Left ventricle myocardium superior (tissue), 1 donor: ENCODE results near the gene NAV2. TPM values are rescaled to one million over a fixed set of nuclear protein-coding genes. Genes with fewer than 3 reads are reported as not detected.
A peak's percentile ranks its signal among the peaks of the same experiment; 100 is the strongest.
"Not testable (repeated sequence)": the region's sequence is repeated elsewhere in the genome, so short reads cannot be mapped to it uniquely, and the experiment has no call there.

Experiments
- ATAC-seq: fragments of 200-7000 bp; cut with Tn5 transposase; one replicate; pipeline ENCODE4 v1.9.1; 2020; ENCODE audit warnings: mild to moderate bottlenecking, moderate library complexity
- DNase-seq: peaks from one replicate; pipeline ENCODE4 v3.0.0-alpha.2; 2020
- intact Hi-C: fragments of 100-400 bp; cut with micrococcal nuclease; formaldehyde crosslinking; loops from one replicate; pipeline ENCODE4 v1.11.0; 2022
- total RNA-seq: library from RNA; stranded (reverse); fragmentation: NEBNext Ultra II Directional; extraction: Animal tissue kit (Norgen Biotek cat#: 25700); gene quantifications from one replicate; pipeline ENCODE4 v1.2.1, GENCODE V29; 2021
- donor health status: DM: no; HTN: yes; CAD: no; lungs with severe emphysema.

Gene NAV2
- total RNA-seq, 1 donor from 2014 or later = 8.8 TPM

- DNase-seq (no peak), ATAC-seq (no peak)
- intact Hi-C loops = loop anchor here (5.0 kb wide), 1 partner anchor 193 kb away; no protein-coding TSS in a partner anchor
Measured at GRCh38 chr11:19939415-19939929, 226.8 kb downstream of the NAV2 start.

GRCh38 chr11:19940831-19941230 is 228.2 kb downstream of the NAV2 start:
- ATAC-seq (no peak), DNase-seq (no peak)
- intact Hi-C loops = no loop called here

- DNase-seq = no peak
- ATAC-seq = no peak
- intact Hi-C loops = no loop called here
Measured at GRCh38 chr11:19946681-19947080, 234.0 kb downstream of the NAV2 start.

- ATAC-seq (no peak), DNase-seq (no peak)
- intact Hi-C loops = no loop called here
Measured at GRCh38 chr11:19947537-19948114, 235.0 kb downstream of the NAV2 start.

- ATAC-seq (no peak), DNase-seq (no peak)
- intact Hi-C loops = loop anchor here (5.0 kb wide), 1 partner anchor 163 kb away; no protein-coding TSS in a partner anchor
Measured at GRCh38 chr11:19949606-19950005, 237.0 kb downstream of the NAV2 start.

- ATAC-seq = peak; percentile 34
- no peak for DNase-seq
- intact Hi-C loops = loop anchor here (5.0 kb wide), 1 partner anchor 161 kb away; no protein-coding TSS in a partner anchor
Measured at GRCh38 chr11:19951558-19952115, 239.0 kb downstream of the NAV2 start.

- ATAC-seq = no peak
- intact Hi-C loops = loop anchor here (5.0 kb wide), 1 partner anchor 160 kb away; no protein-coding TSS in a partner anchor
Measured at GRCh38 chr11:19952116-19952605, 239.5 kb downstream of the NAV2 start.

GRCh38 chr11:19952911-19953310 is 240.3 kb downstream of the NAV2 start:
- intact Hi-C loops = loop anchor here (5.0 kb wide), 1 partner anchor 159 kb away; no protein-coding TSS in a partner anchor
- no peak for ATAC-seq
- DNase-seq = no peak

More at GRCh38 chr11:19952116-19952605, 239.5 kb downstream of the NAV2 start:
- DNase-seq = no peak

GRCh38 chr11:19953336-19953735 is 240.7 kb downstream of the NAV2 start:
- DNase-seq (no peak), ATAC-seq (no peak)
- intact Hi-C loops = loop anchor here (5.0 kb wide), 1 partner anchor 159 kb away; no protein-coding TSS in a partner anchor

GRCh38 chr11:19953909-19954308 is 241.3 kb downstream of the NAV2 start:
- intact Hi-C loops = loop anchor here (5.0 kb wide), 1 partner anchor 158 kb away; no protein-coding TSS in a partner anchor
- DNase-seq = no peak

GRCh38 chr11:19954899-19955298 is 242.3 kb downstream of the NAV2 start:
- no peak for ATAC-seq
- intact Hi-C loops = loop anchor here (5.0 kb wide), 1 partner anchor 157 kb away; no protein-coding TSS in a partner anchor

More at GRCh38 chr11:19953909-19954308, 241.3 kb downstream of the NAV2 start:
- peak; percentile 82 for ATAC-seq

GRCh38 chr11:19955660-19956059 is 243.0 kb downstream of the NAV2 start:
- intact Hi-C loops = no loop called here
- ATAC-seq (peak; percentile 43), DNase-seq (no peak)

More at GRCh38 chr11:19954899-19955298, 242.3 kb downstream of the NAV2 start:
- no peak for DNase-seq

- DNase-seq = no peak
- intact Hi-C loops = no loop called here
- ATAC-seq = no peak
Measured at GRCh38 chr11:19956228-19956627, 243.6 kb downstream of the NAV2 start.

- ATAC-seq = peak; percentile 44
- intact Hi-C loops = no loop called here
- no peak for DNase-seq
Measured at GRCh38 chr11:19957294-19957943, 244.8 kb downstream of the NAV2 start.

- DNase-seq = no peak
- intact Hi-C loops = no loop called here
- no peak for ATAC-seq
Measured at GRCh38 chr11:19958204-19958603, 245.6 kb downstream of the NAV2 start.

- intact Hi-C loops = no loop called here
Measured at GRCh38 chr11:19959210-19959609, 246.6 kb downstream of the NAV2 start.

GRCh38 chr11:19959648-19960059 is 247.0 kb downstream of the NAV2 start:
- no peak for DNase-seq
- intact Hi-C loops = no loop called here
- ATAC-seq = no peak

More at GRCh38 chr11:19959210-19959609, 246.6 kb downstream of the NAV2 start:
- ATAC-seq = no peak
- DNase-seq = no peak

- intact Hi-C loops, ATAC-seq, DNase-seq: not testable (repeated sequence)
Measured at GRCh38 chr11:19960410-19960809, 247.8 kb downstream of the NAV2 start.

- intact Hi-C loops = no loop called here
- ATAC-seq = no peak
- no peak for DNase-seq
Measured at GRCh38 chr11:19961225-19961624, 248.6 kb downstream of the NAV2 start.
